Esophagus muscularis mucosa (tissue), 4 donors: ENCODE results near the gene AK8. TPM values are rescaled to one million over a fixed set of nuclear protein-coding genes. Genes with fewer than 3 reads are reported as not detected.

Experiments
- DNase-seq: peaks from one replicate; pipeline ENCODE4 v3.0.0-alpha.2; 2017; ENCODE audit errors: extremely low spot score
- H3K27ac ChIP-seq, 4 donors: fragments of 200-600 bp; sonication (generic); replicated peaks in 1 of 4; 1 replicate in 3 of 4; 2 replicates in 1 of 4; pipeline ENCODE4 v1.5.1; 2016 to 2019; ENCODE audit warnings: mild to moderate bottlenecking in 1 of 4
- H3K27me3 ChIP-seq, 4 donors: fragments of 200-600 bp; sonication (generic); one replicate each; pipeline versions ENCODE4 v1.5.1 to v1.6.0; 2016 to 2019
- H3K36me3 ChIP-seq, 4 donors: fragments of 200-600 bp; sonication (generic); one replicate each; pipeline ENCODE4 v1.5.1; 2016 to 2019
- H3K4me1 ChIP-seq, 4 donors: fragments of 200-600 bp; sonication (generic); one replicate each; pipeline ENCODE4 v1.5.1; 2016 to 2019
- H3K4me3 ChIP-seq, 4 donors: fragments of 200-600 bp; sonication (generic); 1 replicate in 2 of 4; 2 replicates in 2 of 4; pipeline ENCODE4 v1.5.1; 2016 to 2019; ENCODE audit warnings: mild to moderate bottlenecking in 4 of 4, moderate library complexity in 1 of 4
- H3K9me3 ChIP-seq, 4 donors: fragments of 200-600 bp; sonication (generic); 1 replicate in 3 of 4; 2 replicates in 1 of 4; pipeline ENCODE4 v1.5.1; 2016 to 2019
- EP300 ChIP-seq: sonication (generic); formaldehyde crosslinking; IDR thresholded peaks from one replicate; pipeline ENCODE4 v1.6.1; 2017; ENCODE audit warnings: antibody characterized with exemption
- POLR2A ChIP-seq: fragments of 450-650 bp; IDR thresholded peaks from one replicate; pipeline ENCODE4 v1.6.1; 2017; ENCODE audit warnings: antibody characterized with exemption, moderate library complexity, mild to moderate bottlenecking, low read depth
- POLR2AphosphoS5 ChIP-seq, 2 donors: sonication (generic); formaldehyde crosslinking; IDR thresholded peaks; one replicate each; pipeline ENCODE4 v1.6.1; 2017; ENCODE audit warnings: antibody characterized with exemption in 2 of 2
- whole genome bisulfite sequencing: methylation state at CpG from one replicate; pipeline ENCODE4 v1.1.5; 2018; 5-methylcytosine and 5-hydroxymethylcytosine counted together
- intact Hi-C: fragments of 100-400 bp; cut with DNase I; formaldehyde crosslinking; loops from one replicate; pipeline ENCODE4 v1.15.1; 2023
- total RNA-seq, 4 donors: library from RNA; depleted of rRNA; stranded (reverse); fragments of >200 nt; gene quantifications; one replicate each; pipeline versions ENCODE4 v1.1.0 to v1.2.1, GENCODE V29; 2016
- TF ChIP-seq, protein P1 (sequence below), 3 experiments: fragments of 200-600 bp in 2 of 3; fragments of 450-650 bp in 1 of 3; sonication (generic) in 2 of 3; IDR thresholded peaks; one replicate each; pipeline ENCODE4 v1.5.1; 2017 to 2019; ENCODE audit warnings: antibody characterized with exemption in 3 of 3, mild to moderate bottlenecking in 2 of 3, moderate library complexity in 1 of 3

The AK8 gene
- total RNA-seq, 4 donors from 2014 or later = 0.39 to 1.5 (median 0.90) TPM

DNA sequence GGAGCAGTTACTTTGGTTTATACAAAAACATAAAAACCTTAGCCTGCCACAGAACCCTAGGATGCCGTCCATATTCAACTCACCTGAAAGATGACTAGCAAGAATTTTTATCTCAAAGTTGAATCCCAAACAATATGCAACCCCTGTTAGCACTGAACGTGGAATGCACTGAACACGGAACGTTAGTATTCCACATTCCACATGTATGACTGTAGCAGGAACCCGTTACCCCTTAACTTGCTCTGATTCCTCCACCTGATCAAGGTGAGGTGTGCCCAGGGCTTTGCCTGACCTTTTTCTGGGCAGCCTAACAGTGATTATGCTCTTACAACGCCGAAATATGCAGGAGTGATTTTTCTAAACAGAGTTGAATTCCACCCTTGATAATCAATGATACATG lies 43.7 kb downstream of the AK8 start:
- no peaks in the 10 kb centered on the region for H3K9me3 ChIP-seq
- WGBS = 87% methylated on average over 7 of the region's 7 CpGs
- H3K27ac ChIP-seq = no peak overlapping the region
- peaks cover 0 to 5% (median 0%) of the 10 kb centered on the region in 4 donors for H3K27me3 ChIP-seq
- H3K4me3 ChIP-seq = no peak overlapping the region
- intact Hi-C loops = no loop called here
- H3K4me1 ChIP-seq = no peaks in the 10 kb centered on the region
- no peak for DNase-seq
- TF ChIP-seq POLR2AphosphoS5 (IDR thresholded peaks at IDR 0.05) (no peak), POLR2A (no peak), EP300 (no peak)
- TF ChIP-seq, protein P1, sequence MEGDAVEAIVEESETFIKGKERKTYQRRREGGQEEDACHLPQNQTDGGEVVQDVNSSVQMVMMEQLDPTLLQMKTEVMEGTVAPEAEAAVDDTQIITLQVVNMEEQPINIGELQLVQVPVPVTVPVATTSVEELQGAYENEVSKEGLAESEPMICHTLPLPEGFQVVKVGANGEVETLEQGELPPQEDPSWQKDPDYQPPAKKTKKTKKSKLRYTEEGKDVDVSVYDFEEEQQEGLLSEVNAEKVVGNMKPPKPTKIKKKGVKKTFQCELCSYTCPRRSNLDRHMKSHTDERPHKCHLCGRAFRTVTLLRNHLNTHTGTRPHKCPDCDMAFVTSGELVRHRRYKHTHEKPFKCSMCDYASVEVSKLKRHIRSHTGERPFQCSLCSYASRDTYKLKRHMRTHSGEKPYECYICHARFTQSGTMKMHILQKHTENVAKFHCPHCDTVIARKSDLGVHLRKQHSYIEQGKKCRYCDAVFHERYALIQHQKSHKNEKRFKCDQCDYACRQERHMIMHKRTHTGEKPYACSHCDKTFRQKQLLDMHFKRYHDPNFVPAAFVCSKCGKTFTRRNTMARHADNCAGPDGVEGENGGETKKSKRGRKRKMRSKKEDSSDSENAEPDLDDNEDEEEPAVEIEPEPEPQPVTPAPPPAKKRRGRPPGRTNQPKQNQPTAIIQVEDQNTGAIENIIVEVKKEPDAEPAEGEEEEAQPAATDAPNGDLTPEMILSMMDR (IDR thresholded peaks at IDR 0.05) = no peak
- H3K36me3 ChIP-seq = no peaks in the 10 kb centered on the region

DNA sequence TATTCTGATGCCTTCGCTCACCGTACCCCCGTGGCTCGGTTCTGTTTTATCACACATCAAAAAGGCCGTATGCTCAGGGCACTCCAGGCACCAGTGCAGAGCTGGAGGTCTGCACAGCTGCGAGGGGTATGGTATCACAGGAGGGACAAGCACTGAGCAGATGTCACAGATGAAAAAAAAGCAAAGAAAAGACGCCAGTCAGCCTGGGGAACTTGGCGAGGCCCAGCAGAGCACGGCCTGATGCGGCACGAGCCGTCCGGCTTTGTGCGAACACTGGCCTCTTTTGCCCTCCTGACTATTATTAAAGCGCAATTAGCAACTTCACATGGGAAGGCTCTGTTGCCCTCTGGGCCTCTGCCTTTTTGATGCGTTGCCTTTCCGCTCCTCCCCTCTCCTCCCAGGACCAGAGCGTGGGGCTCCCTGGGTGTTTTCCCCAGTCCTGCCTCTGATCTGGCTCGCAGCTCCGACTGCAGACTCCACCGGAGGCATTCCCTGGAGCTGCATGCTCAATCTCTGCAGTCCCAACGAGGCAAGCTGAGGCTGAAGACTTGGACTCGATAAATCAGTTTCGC lies 44.4 kb downstream of the AK8 start:
- H3K4me1 ChIP-seq = no peaks in the 10 kb centered on the region
- peaks cover 0 to 5% (median 0%) of the 10 kb centered on the region in 4 donors for H3K27me3 ChIP-seq
- DNase-seq = no peak
- WGBS = 74% methylated on average over 22 of the region's 24 CpGs
- TF ChIP-seq POLR2A (no peak), EP300 (no peak), POLR2AphosphoS5 (IDR thresholded peaks at IDR 0.05) (no peak)
- TF ChIP-seq, protein P1 (IDR thresholded peaks at IDR 0.05) = no peak
- H3K36me3 ChIP-seq = no peaks in the 10 kb centered on the region
- H3K4me3 ChIP-seq = no peak overlapping the region
- no peak overlapping the region for H3K27ac ChIP-seq
- H3K9me3 ChIP-seq = no peaks in the 10 kb centered on the region
- intact Hi-C loops = no loop called here

DNA sequence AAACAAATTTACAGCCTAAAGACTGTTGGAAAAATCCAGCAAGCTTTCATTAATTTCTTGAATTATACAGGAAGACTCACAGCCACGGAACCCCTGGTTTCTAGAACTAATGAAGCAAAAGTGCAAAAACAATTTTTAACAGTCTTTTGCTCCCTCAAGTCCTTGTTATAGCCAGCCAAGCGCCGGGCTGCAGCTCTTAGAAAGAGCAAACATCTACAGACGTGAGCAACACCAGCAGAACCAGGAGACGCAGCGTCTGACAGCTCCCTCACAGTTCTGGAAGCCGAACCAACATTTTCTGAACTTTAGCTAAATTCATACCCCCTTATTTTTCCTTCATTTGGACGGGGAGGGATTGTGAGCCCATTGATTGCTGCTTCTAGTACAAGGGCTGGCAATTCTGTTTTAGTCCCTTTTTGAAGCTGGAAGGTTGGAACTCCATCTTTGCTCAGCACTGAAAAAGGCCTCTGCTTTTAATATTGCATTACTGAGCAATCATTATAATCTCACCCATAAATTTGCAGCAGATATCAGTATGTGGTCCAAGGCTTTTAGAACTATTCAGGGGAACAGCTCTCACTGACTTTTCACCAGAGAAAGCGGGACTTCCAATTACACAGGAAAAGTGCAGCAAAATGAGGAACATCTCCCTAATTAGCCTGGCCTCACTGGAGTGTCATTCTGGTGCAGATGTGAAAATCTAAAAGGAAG lies 45.8 kb downstream of the AK8 start:
- WGBS = 68% methylated on average over 9 of the region's 9 CpGs
- Histone ChIP-seq H3K4me1 (no peaks in the 10 kb centered on the region), H3K27me3 (peaks cover 0 to 5% (median 0%) of the 10 kb centered on the region in 4 donors), H3K9me3 (no peaks in the 10 kb centered on the region), H3K36me3 (no peaks in the 10 kb centered on the region), H3K27ac (no peak overlapping the region), H3K4me3 (no peak overlapping the region)
- no peak for DNase-seq
- TF ChIP-seq EP300 (no peak), POLR2A (no peak), POLR2AphosphoS5 (IDR thresholded peaks at IDR 0.05) (no peak)
- TF ChIP-seq, protein P1 (IDR thresholded peaks at IDR 0.05) = no peak
- intact Hi-C loops = no loop called here

DNA sequence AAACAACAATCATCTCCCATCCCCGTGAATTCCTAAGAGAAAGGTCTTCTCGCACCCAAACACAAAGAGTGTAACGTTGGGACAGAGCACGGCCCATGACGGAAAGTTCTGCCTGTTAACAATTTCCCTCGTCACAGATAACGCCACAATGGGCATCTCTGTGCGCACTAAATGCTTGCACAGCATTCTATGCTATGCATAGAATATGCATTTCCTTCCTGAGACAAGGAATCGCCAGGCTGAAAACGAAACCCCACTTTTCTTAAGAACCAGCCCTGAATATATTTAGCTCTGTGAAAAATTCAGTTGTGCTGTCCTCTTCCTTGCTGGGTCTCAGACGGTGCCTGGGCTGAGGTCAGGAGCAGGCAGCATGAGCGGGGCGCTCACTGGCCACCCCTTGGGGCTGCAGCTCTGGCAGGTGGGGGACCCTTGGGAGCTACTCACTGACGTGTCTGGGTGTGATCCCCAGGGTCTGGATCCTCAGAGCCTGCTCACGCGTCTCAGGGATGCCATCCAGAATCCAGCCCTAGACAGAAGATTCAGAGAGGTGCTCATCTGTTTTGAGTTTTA lies 49.8 kb downstream of the AK8 start:
- H3K4me3 ChIP-seq = no peak overlapping the region
- intact Hi-C loops = no loop called here
- TF ChIP-seq, protein P1 (IDR thresholded peaks at IDR 0.05) = no peak
- no peak for TF ChIP-seq POLR2AphosphoS5 (IDR thresholded peaks at IDR 0.05)
- H3K27me3 ChIP-seq = peaks cover 0 to 10% (median 0%) of the 10 kb centered on the region in 4 donors
- no peaks in the 10 kb centered on the region for H3K4me1 ChIP-seq
- H3K36me3 ChIP-seq = no peaks in the 10 kb centered on the region
- no peak for DNase-seq
- no peak overlapping the region for H3K27ac ChIP-seq
- 87% methylated on average over 15 of the region's 16 CpGs for WGBS
- H3K9me3 ChIP-seq = no peaks in the 10 kb centered on the region
